ENCODE data around the gene KIAA0513.

DNA sequence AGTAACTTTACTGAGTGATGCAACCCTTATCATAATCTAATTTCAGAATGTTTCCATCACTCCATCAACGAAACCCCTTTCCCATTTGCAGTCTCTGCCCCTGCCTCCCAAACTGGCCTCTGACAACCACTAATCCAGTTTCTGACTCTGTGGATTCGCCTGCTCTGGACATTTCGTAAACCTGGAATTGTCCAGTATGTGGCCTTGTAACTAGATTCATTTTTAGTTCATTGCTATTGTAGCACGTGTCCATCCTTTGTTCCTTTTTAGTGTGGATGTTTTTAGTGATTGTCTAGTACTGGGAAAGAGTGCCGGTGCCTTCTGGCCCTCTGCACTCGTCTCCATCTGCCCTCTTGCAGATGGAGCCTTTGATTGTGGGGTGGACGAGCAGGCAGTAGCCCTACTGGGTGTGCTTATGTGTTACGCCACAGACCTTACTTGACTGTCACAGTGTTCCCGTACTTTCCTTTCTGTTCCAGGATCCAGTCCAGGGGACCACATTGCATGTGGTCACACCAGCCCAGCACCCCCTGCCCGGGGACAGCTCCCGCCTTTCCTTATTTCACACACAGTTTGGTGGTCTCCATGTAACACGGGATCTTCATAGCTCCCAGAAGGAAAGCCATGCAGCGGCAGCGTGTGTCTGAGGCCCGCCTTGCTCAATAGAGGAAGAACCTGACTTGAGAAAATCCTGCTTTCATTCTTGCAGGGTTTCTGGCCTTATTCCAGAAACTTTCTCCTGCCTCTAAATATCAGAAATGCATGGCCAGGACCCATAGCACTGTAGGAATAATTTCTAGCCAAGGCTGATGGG lies 8.8 kb downstream of the KIAA0513 start:
- TF ChIP-seq, protein P1, sequence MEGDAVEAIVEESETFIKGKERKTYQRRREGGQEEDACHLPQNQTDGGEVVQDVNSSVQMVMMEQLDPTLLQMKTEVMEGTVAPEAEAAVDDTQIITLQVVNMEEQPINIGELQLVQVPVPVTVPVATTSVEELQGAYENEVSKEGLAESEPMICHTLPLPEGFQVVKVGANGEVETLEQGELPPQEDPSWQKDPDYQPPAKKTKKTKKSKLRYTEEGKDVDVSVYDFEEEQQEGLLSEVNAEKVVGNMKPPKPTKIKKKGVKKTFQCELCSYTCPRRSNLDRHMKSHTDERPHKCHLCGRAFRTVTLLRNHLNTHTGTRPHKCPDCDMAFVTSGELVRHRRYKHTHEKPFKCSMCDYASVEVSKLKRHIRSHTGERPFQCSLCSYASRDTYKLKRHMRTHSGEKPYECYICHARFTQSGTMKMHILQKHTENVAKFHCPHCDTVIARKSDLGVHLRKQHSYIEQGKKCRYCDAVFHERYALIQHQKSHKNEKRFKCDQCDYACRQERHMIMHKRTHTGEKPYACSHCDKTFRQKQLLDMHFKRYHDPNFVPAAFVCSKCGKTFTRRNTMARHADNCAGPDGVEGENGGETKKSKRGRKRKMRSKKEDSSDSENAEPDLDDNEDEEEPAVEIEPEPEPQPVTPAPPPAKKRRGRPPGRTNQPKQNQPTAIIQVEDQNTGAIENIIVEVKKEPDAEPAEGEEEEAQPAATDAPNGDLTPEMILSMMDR (conservative IDR thresholded peaks at IDR 0.05; ENCODE audit: low read depth, low read length), result no peak
- TF ChIP-seq EZH2 (IDR thresholded peaks at IDR 0.05; ENCODE audit: borderline replicate concordance, low read depth, low read length, poor library complexity, severe bottlenecking), result no peak
